ENCODE results near the gene NCL. TPM values are rescaled to one million over a fixed set of nuclear protein-coding genes. Genes with fewer than 3 reads are reported as not detected.
"Not testable (repeated sequence)": the region's sequence is repeated elsewhere in the genome, so short reads cannot be mapped to it uniquely, and the experiment has no call there.

Gene NCL
- total RNA-seq, 1 donor from 2014 or later: 107 TPM

DNA sequence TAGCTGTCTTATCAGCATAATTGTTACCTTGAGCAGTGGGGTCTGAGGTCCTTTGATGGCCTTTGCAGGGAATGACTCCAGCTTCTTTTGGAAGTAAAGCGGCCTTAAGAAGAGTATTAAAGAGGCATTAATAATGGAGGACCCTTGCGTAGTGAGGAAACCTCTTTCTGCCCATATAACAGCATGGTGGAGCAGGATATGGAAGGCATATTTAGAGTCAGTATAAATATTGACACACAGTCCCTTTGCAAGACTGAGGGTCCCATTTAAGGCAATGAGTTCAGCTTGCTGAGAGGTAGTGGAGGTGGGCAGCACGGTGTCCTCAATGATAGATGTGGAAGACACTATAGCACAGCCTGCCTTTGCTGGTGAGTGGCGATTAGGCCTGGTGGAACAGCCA lies 32.7 kb downstream of the NCL start:
- DNase-seq (ENCODE audit: low read depth in 2 of 2): no peak

DNA sequence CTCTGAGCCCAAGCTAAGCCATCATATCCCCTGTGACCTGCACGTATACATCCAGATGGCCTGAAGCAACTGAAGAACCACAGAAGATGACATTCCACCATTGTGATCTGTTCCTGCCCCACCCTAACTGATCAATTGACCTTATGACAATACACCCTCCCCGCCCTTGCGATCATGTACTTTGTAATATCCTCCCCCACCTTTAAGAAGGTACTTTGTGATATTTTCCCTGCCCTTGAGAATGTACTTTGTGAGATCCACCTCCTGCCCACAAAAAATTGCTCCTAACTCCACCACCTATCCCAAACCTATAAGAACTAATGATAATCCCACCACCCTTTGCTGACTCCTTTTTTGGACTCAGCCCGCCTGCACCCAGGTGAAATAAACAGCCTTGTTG lies 33.8 kb downstream of the NCL start:
- DNase-seq (ENCODE audit: low read depth in 2 of 2): not testable (repeated sequence)

DNA sequence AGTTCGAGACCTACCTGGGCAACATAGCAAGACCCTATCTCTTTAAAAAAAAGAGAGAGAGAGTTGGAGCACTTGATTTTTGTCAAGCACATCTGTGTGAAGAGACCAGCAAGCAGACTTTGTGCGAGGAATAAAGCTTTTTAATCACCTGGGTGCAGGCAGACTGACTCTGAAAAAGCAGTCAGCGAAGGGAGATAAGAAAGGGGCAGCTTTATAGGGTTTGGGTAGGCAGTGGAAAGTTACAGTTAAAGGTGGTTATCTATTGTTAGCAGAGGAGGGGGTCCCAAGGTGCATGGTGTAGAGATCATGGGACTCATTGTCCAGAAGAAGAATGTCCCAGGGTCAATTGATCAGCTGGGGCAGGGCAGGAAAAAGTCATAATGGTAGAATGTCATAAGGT lies 34.4 kb downstream of the NCL start:
- DNase-seq (ENCODE audit: low read depth in 2 of 2): no peak

DNA sequence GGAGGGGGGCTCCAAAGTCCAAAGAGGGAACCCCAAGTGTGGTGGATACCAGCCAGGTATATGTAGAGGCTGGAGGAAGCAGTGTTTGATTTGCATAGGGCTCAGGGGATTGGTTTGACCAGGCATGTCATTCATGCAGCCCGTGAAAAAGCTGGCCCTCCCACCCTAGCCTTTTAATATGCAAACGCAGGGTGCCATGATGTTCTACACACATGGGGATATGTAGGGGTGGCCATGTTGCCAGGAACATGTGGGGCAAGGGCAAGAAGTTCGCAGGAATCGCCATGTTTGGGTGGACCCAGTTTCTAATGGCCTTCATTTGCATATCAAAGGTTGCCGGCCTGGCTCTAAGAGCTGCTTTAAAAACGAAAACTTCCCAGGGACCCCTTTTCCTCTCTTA lies 35.1 kb downstream of the NCL start:
- no peak for DNase-seq (ENCODE audit: low read depth in 2 of 2)

DNA sequence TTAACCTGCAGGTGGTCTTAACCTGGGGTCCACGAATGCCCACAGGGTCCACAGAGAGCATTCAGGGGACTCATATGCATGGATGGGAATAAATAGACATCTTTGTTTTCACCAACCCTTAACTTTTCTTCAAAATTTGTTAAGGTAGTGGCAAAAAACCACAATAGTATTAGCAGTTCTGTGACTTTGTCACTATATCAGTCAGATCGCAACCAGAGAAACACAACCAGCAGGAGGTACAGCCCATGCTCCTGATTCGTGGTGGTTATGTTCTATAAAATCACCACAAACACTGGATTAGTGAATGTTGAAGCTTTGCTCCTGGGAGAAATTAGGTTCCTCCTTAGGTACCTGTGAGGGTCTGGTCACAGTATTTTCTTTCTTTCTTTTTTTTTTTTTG lies 37.2 kb downstream of the NCL start:
- DNase-seq (ENCODE audit: low read depth in 2 of 2): no peak

DNA sequence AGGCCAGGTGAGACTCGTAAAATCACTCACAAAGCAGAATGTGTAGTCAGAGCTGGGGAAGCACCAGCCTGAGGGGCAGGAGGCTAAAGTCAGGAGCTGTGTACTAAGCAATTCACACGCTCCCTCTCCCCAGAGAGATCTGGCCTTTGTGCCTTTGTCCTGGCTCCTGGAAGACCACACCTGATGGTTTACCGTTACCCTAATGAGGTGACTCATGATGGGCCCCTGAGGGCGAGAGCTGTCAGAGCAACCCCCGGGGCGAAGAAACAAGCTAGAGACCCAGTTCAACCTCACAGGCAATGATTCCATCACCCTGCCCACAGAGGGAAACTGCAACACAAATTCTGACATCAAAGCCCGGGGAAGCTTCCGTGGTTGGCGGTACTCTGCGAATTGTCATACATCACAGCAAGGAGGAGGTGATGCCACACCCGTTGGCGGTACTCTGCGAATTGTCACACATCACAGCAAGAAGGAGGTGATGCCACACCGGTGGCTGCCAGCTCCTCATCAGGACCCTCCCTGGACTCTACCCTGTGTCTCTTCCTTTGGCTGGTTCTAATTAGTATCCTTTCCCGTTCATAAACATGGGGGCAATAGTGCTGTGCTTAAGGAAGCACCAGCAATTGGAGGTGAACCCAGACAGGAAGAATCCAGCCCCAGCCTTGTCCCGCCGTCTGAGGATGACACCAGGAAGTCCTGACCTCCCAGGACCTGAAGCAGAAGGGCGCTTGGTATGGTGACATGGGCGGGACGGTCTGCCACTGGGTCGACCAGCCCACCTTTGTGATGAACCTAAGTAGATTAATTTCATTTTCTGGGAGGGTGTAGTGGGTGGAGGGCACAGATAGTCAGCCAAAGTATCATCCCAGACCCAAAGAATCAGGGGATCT lies 38.2 kb downstream of the NCL start:
- DNase-seq (ENCODE audit: low read depth in 2 of 2): no peak

DNA sequence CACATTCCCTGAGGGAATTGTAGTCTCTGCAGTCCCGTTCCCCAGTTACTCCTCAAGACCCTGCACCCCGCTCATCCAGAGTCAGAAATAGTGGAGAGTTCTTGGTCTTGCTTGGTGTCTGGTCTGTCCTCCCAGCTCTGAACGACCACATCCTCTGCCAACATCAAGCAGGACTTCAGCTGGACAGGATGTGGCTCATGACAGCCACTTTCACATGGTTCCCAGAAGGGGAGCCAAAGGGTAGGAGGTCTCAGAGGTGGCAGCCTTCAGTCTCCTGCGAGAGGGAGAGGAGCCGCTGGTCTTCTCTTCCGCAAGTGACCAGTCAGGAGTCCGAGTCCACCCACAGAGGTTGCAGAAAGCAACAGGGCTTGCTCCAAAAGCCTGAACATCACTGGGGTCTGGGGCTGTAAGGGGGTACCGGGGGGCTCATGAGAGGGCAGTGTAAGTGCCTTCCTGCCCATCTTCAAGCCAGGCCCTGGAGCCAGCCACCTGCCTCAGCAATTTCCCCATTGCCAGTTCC lies 38.9 kb downstream of the NCL start:
- DNase-seq (ENCODE audit: low read depth in 2 of 2): no peak

DNA sequence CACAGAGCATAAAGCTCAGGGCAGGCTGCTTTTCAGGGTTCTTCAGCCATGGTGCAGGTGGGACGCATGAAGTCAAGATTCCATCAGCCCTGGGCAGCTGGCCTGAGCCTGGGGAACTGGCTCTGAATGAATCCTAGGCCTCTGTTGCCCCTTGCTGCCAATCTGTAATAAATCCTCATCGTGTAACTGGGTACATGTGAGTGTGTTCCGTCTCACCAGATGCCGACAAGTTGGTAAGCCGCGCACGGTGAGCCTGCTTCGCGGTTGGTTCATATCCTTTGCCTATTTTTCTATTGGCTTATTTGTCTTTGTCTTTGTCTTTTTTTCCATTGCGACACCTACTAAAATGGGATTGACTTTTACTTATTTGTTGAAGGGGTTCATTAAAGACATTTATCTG lies 41.1 kb downstream of the NCL start:
- DNase-seq (ENCODE audit: low read depth in 2 of 2): no peak

DNA sequence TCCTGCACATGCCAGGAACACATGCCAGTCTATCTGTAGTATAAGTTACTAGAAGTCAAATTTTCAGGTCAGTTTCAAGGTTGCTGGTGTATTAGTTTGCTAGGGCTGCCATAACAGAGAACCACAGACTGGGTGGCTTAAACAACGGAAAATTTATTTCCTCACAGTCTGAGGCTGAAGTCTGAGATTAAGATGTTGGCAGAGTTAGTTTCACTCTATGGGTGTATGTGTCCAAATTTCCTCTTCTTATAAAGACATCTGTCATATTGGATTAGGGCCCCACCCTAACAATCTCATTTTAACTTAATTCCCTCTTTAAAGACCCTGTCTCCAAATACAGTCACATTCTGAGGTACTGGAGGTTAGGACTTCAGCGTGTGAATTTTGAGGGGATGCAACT lies 42.2 kb downstream of the NCL start:
- no peak for DNase-seq (ENCODE audit: low read depth in 2 of 2)

DNA sequence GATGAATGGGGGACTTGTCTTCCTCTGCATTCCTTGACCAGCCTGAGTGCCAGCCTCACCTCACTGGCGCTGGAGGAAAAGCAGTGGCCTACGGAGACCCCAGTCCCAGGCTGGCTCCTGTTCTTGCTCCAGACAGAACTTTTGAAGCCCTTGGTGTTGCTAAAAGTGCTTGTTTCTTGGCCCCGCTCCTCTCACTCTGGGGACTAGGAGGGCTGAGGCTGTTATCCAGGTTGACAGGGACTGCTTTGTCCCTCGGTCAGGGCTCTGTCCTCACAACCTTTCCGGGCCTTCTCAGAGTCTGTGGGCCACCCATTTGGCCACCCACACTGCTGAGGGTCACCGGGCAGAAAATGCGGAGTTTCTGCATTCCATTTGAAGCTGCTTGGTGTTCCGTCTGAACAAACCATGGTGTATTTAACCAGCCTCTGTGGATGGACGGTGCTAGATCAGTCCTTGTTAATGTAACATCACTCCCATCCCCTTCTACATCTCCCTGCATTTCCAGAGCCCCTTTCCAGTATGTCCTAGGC lies 43.2 kb downstream of the NCL start:
- DNase-seq (ENCODE audit: low read depth in 2 of 2): no peak

DNA sequence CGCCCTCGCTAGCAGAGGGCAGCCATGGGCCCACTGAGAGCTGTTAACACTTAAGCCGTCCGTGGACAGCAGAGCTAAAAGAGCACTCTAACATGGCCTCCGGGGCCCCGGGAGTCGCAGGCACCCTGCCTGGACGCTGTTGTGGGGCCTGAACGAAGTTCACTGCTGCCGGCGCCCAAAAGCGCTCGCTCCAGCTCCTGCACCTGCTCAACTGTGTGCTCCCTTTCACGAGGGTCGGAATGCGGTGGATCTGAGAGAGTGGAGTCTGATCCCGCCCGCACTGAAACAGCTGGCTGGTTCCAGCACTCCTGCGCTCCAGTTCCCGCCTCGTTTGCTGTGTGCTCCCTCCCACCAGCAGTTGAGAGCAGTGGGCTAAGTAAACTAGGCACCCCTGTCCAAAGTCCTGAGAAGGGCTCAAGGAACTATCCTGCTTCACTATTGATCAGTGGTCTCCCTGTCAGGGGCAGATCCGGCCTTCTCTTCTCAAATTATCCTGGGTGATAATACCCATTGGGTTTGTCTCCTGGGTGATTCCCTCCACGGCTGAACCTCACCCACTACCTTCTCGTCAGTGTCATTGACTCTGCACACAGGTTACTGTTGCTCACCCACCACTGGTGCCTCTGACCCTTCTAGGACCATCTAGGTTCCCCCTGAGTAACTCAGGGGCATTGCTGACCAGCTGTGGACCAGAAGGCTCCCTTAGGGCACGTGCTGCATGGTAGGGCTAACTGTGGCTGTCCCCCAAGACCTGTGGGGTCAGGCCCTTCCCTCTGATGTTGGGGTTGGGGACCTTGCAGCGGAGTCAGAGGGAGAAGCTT lies 45.3 kb downstream of the NCL start:
- no peak for DNase-seq (ENCODE audit: low read depth in 2 of 2)

DNA sequence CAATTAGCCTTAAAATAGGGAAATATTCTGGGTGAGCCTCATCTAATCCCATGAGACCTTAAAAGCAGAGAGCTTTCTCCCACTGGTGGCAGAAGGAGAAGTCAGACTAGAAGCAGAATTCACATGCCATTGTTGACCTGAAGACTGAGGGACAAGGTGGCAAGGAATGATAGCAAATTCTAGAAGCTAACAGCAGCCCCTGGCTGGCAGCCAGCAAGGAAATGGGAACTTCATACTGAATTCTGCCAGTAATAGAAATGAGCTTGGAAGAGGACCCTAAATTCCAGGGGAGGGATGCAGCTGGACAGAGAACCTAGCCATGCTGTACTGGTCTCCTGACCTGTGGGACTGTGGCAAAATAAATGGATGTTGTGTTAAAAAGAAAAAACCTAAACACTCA lies 49.3 kb downstream of the NCL start:
- DNase-seq (ENCODE audit: low read depth in 2 of 2): peak in 1 of 2 donors; percentile 37

DNA sequence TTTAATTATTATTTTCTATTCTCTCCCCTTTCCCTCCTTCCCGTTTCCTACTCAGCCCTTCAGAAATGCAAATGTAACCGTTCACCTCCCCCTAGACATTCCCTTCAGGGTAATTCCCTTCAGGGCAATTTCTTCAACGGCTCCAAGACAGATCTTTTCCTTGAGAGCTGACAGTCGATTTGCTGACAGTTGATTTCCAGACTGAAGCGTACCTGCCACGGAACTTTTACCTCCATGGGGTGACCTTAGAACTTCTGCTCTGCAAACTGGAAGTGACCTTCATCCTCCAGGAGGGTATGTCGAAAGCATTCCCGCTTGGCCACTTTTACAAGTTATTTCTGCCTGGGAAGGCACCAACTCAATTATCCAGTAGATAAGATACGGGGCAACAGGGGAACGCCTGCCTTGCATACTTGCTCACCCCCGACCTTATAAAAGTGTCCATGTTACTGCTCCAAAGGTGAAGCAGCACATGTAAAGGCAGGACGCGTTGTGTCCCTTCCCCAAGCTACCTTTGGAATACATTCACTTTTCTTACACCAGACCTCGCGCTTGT lies 50.3 kb downstream of the NCL start:
- no peak for DNase-seq (ENCODE audit: low read depth in 2 of 2)

DNA sequence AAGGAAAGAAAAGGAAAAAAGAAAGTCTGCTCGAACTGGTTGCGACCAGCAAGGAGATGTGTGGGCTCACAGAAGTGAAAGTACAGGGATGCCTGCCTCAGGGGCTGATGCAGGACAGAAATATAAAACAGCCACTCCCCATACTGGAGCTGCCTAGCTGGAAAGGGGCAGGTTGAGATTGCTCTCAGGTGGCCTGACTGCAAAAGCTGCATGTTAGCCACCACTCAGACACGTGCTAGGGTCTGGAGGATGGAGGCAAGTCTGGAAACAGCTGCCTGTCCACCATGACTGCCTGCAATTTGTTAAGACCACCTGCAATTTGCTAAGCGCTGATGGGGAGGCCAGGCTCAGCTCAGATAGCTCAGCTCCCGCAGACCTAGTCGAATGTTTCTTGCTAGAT lies 50.8 kb downstream of the NCL start:
- no peak for DNase-seq (ENCODE audit: low read depth in 2 of 2)

DNA sequence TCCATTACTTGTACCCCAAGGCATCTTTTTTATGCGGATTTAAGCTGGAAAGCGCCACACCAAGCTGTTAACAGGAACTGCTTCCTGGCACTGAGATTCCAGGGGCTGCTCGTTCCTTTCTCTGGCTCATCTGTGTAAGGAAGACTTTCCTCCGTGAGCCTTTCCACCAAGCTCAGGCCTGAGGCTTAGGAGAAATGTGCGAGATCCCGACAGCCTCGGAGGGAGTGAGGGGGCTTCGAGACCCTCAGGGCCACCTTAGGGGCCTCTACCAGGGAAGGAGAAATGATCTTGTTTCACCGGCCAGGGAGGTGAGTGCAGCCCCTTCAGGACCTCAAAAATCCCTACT lies 51.7 kb downstream of the NCL start:
- DNase-seq (ENCODE audit: low read depth in 2 of 2): no peak

DNA sequence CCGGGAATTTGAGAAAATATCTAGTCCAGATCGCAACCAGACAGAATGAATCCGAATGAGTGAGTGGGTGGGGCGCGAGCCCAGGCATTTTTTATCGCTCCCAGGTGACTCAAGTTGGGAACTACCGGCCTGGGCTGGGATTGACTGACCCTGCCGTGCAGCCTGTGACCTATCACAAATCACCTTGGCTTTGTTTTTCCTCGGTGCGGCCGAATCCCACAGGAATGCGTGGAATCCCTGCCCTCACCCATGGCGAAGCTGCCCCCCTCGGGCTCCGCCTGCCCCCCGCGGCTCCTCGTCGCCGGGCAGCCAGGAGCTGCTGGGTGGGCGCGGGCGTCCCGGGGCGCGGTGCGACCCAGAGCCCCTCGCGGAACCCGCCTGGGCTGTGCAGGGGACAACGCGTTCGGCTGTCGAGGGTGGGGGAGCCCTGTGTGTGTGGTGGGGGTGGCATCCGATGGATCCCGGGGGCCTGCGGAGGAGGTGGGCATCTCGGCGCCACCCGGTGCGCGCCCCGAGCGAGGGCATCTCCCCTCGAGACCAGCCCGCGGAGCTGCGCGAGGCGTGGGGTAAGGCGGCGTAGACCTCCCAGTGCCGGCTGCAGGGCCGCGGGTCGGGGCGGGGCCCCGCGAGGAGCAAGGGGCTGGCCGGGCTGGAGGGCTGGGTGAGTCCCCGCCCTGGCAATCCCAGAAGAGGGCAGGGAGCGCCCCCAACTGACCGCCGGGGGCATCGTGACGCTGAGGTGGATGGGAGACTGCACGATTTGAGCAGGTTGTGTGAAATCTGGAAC lies 52.3 kb downstream of the NCL start:
- DNase-seq (ENCODE audit: low read depth in 2 of 2): peak; percentile 35 to 79

DNA sequence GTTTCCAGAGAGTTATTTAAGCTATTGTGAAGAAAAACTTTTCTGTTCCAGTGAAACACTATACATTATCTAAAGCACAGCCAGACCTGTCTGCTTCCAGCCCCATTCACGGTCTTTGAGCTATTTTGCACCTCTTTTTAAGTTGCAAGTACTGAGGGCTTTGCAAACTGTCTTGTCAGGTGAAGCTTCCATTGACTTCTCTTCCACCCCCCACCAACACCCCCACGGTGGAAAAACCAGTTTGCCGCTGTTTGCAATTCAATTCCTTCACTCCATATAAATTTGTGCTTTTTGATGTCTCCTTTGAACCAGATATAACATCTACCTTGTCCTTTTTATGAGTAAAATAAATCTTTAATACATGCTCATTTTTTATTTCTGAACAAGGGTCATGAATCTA lies 53.0 kb downstream of the NCL start:
- DNase-seq (ENCODE audit: low read depth in 2 of 2): no peak

DNA sequence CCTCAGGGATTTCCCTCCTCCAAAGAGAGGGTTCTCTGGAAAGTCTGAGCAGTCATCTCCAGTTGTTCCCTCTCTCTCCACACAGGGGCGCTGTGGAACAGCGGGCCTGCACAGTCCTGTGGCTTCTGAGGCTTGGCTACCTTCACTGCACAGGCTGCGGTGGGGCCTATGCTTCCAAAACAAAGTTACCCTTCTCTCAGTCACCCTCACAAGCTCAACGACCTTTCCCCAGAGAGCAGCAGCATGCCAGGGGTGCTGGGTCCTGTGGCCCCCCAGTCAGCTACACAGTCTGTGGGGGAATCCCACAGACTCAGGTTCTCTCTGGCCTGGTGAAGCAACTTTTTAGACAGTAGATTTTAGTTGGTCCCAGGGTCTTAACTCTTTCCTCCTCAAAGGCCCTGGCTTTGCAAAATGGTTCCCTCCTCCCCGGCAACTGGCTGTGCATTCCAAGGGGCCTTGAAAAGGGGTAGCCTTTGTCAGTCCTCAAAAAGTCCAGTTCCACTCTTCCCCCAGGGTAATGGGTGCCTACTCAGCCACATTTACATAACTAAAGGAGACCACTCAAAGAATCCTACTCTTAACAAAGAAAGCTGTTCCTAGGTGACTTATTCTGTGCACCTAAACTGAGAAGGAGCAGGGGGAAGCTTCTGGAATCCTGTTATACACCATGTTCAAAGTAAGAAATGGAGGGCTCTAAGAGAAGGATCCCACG lies 53.8 kb downstream of the NCL start:
- DNase-seq (ENCODE audit: low read depth in 2 of 2): no peak

DNA sequence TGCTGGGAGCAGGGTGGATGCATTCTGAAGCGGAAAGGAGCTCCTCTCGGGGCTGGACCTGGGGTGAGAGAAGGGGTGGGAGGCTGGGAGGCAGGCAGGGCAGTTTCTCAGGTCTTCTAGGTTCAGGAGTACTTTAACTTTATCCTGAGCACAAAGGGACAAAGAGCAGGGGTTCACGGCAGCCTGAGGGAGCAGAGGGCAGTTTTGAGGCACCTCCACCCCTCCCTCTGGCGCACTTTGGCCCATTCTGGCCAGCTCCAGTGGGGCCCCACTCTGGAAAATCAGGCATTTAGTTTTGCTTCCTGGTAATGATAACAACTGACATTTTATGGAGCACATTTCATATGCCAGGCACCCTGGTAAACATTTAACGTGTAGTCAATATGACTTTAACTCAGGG lies 54.5 kb downstream of the NCL start:
- no peak for DNase-seq (ENCODE audit: low read depth in 2 of 2)

DNA sequence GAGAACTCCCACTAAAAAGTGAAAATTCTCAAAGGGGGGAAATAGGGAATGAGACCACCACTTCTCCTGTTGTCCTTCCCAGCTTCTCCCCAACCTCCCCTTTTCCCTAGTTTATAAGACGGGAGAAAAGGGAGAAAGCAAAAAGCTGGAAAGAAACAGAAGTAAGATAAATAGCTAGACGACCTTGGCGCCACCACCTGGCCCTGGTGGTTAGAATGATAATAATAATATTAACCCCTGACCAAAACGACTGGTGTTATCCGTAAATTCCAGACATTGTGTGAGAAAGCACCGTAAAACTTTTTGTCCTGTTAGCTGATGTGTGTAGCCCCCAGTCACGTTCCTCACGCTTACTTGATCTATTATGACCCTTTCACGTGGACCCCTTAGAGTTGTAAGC lies 56.0 kb downstream of the NCL start:
- DNase-seq (ENCODE audit: low read depth in 2 of 2): not testable (repeated sequence)

DNA sequence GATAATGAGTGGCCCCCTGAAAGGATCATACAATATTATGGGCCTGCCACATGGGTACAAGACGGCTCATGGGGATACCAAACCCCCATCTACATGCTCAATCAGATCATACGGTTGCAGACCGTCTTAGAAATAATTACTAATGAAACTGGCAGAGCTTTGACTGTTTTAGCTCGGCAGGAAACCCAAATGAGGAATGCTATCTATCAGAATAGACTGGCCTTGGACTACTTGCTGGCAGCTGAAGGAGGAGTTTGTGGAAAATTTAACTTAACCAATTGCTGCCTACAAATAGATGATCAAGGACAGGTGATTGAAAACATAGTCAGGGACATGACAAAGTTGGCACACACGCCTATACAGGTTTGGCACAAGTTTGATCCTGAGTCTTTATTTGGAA lies 56.6 kb downstream of the NCL start:
- DNase-seq (ENCODE audit: low read depth in 2 of 2): not testable (repeated sequence)

Measured in dermis microvascular lymphatic vessel endothelial cell (primary cell).